ENCODE measurements around the gene NPIPA7. TPM values are rescaled to one million over a fixed set of nuclear protein-coding genes. Genes with fewer than 3 reads are reported as not detected.
"Not testable (repeated sequence)": the region's sequence is repeated elsewhere in the genome, so short reads cannot be mapped to it uniquely, and the experiment has no call there.

The NPIPA7 gene
- 3.1 and 7.7 TPM in 2 replicates for total RNA-seq (2014; rRNA removed; shearing (Covaris generic))

DNA sequence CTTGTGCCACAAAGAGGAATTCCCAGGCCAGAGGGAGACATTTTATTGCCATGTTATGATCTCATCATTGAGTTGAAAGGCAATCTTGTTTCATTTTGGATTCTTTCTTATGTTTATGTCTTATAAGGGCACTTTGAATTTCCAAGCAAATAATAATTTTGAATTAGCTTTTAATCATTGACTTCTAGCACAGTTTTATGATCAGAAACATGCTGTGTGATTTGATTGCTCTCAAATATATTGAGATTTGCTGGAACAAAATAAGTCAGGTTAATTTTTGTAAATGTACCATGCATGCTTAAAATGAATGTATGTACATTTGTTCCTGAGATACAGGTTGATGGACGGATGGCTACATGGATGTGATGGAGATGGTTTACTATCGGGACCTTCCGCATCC is at the start of gene NPIPA7:
Gene NPIPA7 (plus strand): TSS at position 301 of the 400 bp plus-strand sequence. CDS start 105 bp downstream, outside the sequence.
- DNase-seq (ENCODE audit: low spot score), result not testable (repeated sequence)

GRCh38 chr16:16331466-16331865 is 47.5 kb upstream of the NPIPA7 start:
- not testable (repeated sequence) for DNase-seq (ENCODE audit: low spot score)

DNA sequence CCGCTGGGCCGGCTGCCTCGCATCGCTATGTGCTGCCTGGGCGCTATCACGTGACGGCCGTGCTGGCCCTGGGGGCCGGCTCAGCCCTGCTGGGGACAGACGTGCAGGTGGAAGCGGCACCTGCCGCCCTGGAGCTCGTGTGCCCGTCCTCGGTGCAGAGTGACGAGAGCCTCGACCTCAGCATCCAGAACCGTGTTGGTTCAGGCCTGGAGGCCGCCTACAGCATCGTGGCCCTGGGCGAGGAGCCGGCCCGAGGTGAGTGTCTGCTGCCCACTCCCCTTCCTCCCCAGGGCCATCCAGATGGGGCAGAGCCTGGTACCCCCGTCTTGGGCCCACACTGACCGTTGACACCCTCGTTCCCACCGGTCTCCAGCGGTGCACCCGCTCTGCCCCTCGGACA is 21.4 kb upstream of the NPIPA7 start:
- DNase-seq (ENCODE audit: low spot score), result not testable (repeated sequence)

- not testable (repeated sequence) for DNase-seq (ENCODE audit: low spot score)
Observed at GRCh38 chr16:16358539-16359240, 20.2 kb upstream of the NPIPA7 start.

GRCh38 chr16:16363595-16363994 is 15.3 kb upstream of the NPIPA7 start:
- DNase-seq (ENCODE audit: low spot score), result not testable (repeated sequence)

- DNase-seq (ENCODE audit: low spot score), result not testable (repeated sequence)
Observed at GRCh38 chr16:16364100-16364499, 14.8 kb upstream of the NPIPA7 start.

GRCh38 chr16:16364701-16365100 is 14.2 kb upstream of the NPIPA7 start:
- DNase-seq (ENCODE audit: low spot score), result not testable (repeated sequence)

DNA sequence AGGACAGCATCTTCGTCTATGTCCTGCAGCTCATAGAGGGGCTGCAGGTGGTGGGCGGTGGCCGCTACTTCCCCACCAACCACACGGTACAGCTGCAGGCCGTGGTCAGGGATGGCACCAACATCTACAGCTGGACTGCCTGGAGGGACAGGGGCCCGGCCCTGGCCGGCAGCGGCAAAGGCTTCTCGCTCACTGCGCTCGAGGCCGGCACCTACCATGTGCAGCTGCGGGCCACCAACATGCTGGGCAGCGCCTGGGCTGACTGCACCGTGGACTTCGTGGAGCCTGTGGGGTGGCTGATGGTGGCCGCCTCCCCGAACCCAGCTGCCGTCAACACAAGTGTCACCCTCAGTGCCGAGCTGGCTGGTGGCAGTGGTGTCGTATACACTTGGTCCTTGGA is 13.6 kb upstream of the NPIPA7 start:
- peak; percentile 2 for DNase-seq (ENCODE audit: low spot score)

DNA sequence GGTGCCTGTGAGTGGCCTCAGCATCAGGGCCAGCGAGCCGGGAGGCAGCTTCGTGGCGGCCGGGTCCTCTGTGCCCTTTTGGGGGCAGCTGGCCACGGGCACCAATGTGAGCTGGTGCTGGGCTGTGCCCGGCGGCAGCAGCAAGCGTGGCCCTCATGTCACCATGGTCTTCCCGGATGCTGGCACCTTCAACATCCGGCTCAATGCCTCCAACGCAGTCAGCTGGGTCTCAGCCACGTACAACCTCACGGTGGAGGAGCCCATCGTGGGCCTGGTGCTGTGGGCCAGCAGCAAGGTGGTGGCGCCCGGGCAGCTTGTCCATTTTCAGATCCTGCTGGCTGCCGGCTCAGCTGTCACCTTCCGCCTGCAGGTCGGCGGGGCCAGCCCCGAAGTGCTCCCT is 13.1 kb upstream of the NPIPA7 start:
- DNase-seq (ENCODE audit: low spot score), result not testable (repeated sequence)

DNA sequence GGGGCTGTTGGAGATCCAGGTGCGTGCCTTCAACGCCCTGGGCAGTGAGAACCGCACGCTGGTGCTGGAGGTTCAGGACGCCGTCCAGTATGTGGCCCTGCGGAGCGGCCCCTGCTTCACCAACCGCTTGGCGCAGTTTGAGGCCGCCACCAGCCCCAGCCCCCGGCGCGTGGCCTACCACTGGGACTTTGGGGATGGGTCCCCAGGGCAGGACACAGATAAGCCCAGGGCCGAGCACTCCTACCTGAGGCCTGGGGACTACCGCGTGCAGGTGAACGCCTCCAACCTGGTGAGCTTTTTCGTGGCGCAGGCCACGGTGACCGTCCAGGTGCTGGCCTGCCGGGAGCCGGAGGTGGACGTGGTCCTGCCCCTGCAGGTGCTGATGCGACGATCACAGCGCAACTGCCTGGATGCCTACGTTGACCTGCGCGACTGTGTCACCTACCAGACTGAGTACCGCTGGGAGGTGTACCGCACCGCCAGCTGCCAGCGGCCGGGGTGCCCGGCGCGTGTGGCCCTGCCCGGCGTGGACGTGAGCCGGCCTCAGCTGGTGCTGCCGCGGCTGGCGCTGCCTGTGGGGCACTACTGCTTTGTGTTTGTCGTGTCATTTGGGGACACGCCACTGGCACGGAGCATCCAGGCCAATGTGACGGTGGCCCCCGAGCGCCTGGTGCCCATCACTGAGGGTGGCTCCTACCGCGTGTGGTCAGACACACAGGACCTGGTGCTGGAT is 12.2 kb upstream of the NPIPA7 start:
- not testable (repeated sequence) for DNase-seq (ENCODE audit: low spot score)

- DNase-seq (ENCODE audit: low spot score), result not testable (repeated sequence)
Observed at GRCh38 chr16:16367285-16367628, 11.7 kb upstream of the NPIPA7 start.

DNA sequence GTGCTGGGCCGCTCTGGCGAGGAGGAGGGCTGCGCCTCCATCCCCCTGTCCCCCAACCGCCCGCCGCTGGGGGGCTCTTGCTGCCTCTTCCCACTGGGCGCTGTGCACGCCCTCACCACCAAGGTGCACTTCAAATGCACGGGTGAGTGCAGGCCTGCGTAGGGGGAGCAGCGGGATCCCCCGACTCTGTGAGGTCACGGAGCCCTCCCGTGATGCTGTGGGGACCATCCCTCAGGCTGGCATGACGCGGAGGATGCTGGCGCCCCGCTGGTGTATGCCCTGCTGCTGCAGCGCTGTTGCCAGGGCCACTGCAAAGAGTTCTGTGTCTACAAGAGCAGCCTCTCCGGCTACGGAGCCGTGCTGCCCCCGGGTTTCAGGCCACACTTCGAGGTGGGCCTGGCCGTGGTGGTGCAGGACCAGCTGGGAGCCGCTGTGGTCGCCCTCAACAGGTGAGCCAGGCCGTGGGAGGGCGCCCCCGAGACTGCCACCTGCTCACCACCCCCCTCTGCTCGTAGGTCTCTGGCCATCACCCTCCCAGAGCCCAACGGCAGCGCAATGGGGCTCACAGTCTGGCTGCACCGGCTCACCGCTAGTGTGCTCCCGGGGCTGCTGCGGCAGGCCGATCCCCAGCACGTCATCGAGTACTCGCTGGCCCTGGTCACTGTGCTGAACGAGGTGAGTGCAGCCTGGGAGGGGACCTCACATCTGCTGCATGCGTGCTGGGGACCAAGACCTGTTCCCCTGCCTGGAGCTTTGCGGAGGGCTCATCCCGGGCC is 9.7 kb upstream of the NPIPA7 start:
- DNase-seq (ENCODE audit: low spot score), result not testable (repeated sequence)

DNA sequence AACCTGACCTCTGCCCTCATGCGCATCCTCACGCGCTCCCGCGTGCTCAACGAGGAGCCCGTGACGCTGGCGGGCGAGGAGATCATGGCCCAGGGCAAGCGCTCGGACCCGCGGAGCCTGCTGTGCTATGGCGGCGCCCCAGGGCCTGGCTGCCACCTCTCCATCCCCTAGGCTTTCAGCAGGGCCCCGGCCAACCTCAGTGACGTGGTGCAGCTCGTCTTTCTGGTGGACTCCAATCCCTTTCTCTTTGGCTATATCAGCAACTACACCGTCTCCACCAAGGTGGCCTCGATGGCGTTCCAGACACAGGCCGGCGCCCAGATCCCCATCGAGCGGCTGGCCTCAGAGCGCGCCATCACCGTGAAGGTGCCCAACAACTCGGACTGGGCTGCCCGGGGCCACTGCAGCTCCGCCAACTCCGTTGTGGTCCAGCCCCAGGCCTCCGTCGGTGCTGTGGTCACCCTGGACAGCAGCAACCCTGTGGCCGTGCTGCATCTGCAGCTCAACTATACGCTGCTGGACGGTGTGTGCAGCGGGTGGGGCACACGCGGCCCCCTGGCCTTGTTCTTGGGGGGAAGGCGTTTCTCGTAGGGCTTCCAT is 7.7 kb upstream of the NPIPA7 start:
- DNase-seq (ENCODE audit: low spot score), result not testable (repeated sequence)

DNA sequence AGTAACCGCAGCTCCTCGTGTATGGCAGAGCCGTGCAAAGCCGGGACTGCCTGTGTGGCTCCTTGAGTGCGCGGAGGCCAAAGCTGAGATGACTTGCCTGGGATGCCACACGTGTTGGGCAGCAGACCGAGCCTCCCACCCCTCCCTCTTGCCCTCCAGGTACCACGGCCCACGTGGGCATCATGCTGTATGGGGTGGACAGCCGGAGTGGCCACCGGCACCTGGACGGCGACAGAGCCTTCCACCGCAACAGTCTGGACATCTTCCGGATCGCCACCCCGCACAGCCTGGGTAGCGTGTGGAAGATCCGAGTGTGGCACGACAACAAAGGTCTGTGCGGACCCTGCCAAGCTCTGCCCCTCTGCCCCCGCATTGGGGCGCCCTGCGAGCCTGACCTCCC is 4.7 kb upstream of the NPIPA7 start:
- DNase-seq (ENCODE audit: low spot score), result not testable (repeated sequence)

GRCh38 chr16:16399685-16400084 is 20.7 kb downstream of the NPIPA7 start:
- not testable (repeated sequence) for DNase-seq (ENCODE audit: low spot score)

DNA sequence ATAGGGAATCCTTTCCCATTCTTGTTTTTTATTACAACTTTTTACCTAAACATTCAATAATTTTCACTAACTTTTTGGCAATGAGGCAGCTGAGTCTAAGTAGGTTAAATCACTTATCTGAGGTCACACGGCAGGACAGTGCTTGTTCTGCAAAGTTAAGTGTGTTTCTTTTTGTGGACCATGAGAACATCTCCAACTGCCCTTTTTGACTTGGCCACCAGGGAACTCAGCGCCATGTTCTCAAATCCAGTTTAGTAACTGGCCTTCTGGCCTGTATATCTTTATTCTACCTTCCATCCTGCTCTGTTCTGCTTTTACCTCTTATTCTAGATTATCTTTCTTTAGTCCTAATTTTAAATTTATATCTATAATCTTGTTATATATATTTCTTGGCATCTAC is 23.4 kb downstream of the NPIPA7 start:
- DNase-seq (ENCODE audit: low spot score), result not testable (repeated sequence)

DNA sequence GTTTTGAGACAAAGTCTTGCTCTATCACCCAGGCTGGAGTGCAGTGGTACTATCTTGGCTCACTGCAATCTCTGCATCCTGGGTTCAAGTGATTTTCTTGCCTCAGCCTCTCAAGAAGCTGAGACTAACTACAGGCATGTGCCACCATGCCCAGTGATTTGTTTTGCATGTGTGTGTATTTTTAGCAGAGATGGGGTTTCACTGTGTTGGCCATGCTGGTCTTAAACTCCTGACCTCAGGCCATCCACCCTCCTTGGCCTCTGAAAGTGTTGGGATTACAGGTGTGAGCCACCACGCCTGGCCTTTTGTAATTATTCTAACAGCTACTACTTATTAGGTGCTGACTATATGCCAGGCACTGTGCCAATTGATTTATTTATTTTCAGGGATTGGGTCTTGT is 25.3 kb downstream of the NPIPA7 start:
- DNase-seq (ENCODE audit: low spot score), result not testable (repeated sequence)

- not testable (repeated sequence) for DNase-seq (ENCODE audit: low spot score)
Observed at GRCh38 chr16:16405421-16405820, 26.5 kb downstream of the NPIPA7 start.

DNA sequence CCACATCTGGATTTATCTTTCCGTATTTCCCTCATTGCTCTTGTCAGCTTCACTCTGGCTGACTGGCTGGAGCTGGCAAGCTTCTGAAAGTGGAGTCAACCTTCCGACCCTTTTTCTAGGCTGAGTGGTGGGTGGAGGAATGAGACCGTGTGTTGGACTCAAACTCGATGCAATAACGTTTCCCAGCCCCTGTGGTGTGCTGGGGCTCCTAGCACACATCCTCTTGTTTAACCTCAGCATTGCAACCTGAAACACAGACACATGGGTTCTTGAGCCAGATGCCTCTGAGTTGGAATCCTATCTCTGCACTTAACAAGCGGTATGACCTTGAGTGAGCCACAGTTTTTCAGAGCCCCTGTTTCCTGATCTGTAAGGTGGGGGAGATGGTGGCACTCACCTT is 29.5 kb downstream of the NPIPA7 start:
- not testable (repeated sequence) for DNase-seq (ENCODE audit: low spot score)

GRCh38 chr16:16413773-16414172 is 34.8 kb downstream of the NPIPA7 start:
- DNase-seq (ENCODE audit: low spot score), result not testable (repeated sequence)

DNA sequence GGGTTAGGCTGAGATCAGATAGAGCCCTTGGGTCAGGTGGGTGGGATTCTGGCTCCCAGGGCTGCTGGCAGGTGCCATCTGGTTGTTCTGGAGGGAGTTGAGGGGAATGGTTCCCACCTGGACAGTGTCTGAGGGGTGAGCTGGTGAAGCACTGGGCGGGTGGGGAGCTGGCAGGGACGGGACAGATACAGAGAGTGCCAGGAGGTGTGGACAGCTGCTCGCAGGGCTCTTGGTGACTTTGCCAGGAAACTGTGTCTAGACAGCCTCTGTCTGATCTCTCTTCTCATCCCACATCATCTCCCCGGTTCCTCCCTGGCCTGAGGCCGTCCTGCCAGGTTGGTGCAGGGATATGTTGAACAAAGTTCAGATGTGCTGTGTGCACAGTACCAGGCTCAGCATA is 38.1 kb downstream of the NPIPA7 start:
- DNase-seq (ENCODE audit: low spot score), result not testable (repeated sequence)
